Ishikawa (cell line): ENCODE measurements around the gene CPT1B.

Source experiments
- CEBPB ChIP-seq: IDR thresholded peaks from 2 replicates; pipeline ENCODE4 v1.6.1; 2012
- CREB1 ChIP-seq: IDR thresholded peaks from 2 replicates; pipeline ENCODE4 v1.6.1; 2012; ENCODE audit warnings: low read depth
- EGR1 ChIP-seq: IDR thresholded peaks from 2 replicates; pipeline ENCODE4 v1.6.1; 2012
- EP300 ChIP-seq: IDR thresholded peaks from 2 replicates; pipeline ENCODE4 v1.6.1; 2012; ENCODE audit warnings: borderline replicate concordance
- FOXM1 ChIP-seq: IDR thresholded peaks from 2 replicates; pipeline ENCODE4 v1.6.1; 2012; ENCODE audit warnings: low read depth, borderline replicate concordance
- RAD21 ChIP-seq: IDR thresholded peaks from 2 replicates; pipeline ENCODE4 v1.6.1; 2012; ENCODE audit warnings: low read depth
- TAF1 ChIP-seq: IDR thresholded peaks from 2 replicates; pipeline ENCODE4 v1.6.1; 2012; ENCODE audit warnings: low read depth, mild to moderate bottlenecking
- TCF12 ChIP-seq: IDR thresholded peaks from 2 replicates; pipeline ENCODE4 v1.6.1; 2012; ENCODE audit warnings: low read depth
- TEAD4 ChIP-seq: IDR thresholded peaks from 2 replicates; pipeline ENCODE4 v1.6.1; 2012
- YY1 ChIP-seq: IDR thresholded peaks from 2 replicates; pipeline ENCODE4 v1.6.1; 2012; ENCODE audit warnings: low read depth
- TF ChIP-seq, protein P1 (sequence below): IDR thresholded peaks from 2 replicates; pipeline ENCODE4 v1.6.1; 2012
- TF ChIP-seq, protein P2 (sequence below): IDR thresholded peaks from 2 replicates; pipeline ENCODE4 v1.6.1; 2012; ENCODE audit warnings: low read depth, mild to moderate bottlenecking

DNA sequence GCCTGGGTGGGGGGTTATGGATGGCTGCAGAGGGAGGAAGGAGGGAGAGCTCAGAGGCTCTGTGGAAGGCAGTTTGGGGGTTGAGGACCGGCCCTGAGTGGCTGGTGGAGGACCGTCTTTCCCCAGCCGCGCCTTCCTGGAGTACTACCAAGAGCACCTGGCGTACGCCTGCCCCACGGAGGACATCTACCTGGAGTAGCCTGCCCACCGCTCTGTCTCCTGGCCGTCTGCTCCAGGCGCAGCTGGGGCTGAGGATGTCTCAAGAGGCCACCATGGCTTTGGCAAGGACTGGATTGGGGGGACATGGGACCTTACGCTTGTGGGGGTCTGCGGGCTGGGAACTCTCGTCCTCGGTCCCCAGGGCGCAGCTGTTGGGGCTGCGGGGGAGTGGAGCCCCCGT lies 32.4 kb upstream of the CPT1B start:
- no peak for TF ChIP-seq EP300
- TF ChIP-seq, protein P1, sequence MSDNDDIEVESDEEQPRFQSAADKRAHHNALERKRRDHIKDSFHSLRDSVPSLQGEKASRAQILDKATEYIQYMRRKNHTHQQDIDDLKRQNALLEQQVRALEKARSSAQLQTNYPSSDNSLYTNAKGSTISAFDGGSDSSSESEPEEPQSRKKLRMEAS = no peak
- TF ChIP-seq TCF12 = no peak
- TF ChIP-seq YY1 = no peak
- TF ChIP-seq, protein P2, sequence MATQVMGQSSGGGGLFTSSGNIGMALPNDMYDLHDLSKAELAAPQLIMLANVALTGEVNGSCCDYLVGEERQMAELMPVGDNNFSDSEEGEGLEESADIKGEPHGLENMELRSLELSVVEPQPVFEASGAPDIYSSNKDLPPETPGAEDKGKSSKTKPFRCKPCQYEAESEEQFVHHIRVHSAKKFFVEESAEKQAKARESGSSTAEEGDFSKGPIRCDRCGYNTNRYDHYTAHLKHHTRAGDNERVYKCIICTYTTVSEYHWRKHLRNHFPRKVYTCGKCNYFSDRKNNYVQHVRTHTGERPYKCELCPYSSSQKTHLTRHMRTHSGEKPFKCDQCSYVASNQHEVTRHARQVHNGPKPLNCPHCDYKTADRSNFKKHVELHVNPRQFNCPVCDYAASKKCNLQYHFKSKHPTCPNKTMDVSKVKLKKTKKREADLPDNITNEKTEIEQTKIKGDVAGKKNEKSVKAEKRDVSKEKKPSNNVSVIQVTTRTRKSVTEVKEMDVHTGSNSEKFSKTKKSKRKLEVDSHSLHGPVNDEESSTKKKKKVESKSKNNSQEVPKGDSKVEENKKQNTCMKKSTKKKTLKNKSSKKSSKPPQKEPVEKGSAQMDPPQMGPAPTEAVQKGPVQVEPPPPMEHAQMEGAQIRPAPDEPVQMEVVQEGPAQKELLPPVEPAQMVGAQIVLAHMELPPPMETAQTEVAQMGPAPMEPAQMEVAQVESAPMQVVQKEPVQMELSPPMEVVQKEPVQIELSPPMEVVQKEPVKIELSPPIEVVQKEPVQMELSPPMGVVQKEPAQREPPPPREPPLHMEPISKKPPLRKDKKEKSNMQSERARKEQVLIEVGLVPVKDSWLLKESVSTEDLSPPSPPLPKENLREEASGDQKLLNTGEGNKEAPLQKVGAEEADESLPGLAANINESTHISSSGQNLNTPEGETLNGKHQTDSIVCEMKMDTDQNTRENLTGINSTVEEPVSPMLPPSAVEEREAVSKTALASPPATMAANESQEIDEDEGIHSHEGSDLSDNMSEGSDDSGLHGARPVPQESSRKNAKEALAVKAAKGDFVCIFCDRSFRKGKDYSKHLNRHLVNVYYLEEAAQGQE = no peak
- TF ChIP-seq TEAD4 = no peak
- no peak for TF ChIP-seq CREB1
- no peak for TF ChIP-seq FOXM1
- TF ChIP-seq RAD21 = no peak
- no peak for TF ChIP-seq EGR1
- TF ChIP-seq CEBPB = no peak
- TF ChIP-seq TAF1 = no peak
